Hepatocyte (in vitro differentiated cells): ENCODE results near the gene KCNQ1.

ENCODE experiments used
- EZH2 ChIP-seq: fragments of 200-600 bp; sonication (generic); IDR thresholded peaks from 2 replicates; pipeline ENCODE4 v1.6.1; 2016; ENCODE audit warnings: antibody characterized with exemption, mild to moderate bottlenecking, borderline replicate concordance
- TF ChIP-seq, protein P1 (sequence below): fragments of 200-600 bp; sonication (generic); IDR thresholded peaks from 2 replicates; pipeline ENCODE4 v1.5.1; 2016; ENCODE audit warnings: antibody characterized with exemption, mild to moderate bottlenecking; ENCODE audit not compliant: poor library complexity

- TF ChIP-seq, protein P1, sequence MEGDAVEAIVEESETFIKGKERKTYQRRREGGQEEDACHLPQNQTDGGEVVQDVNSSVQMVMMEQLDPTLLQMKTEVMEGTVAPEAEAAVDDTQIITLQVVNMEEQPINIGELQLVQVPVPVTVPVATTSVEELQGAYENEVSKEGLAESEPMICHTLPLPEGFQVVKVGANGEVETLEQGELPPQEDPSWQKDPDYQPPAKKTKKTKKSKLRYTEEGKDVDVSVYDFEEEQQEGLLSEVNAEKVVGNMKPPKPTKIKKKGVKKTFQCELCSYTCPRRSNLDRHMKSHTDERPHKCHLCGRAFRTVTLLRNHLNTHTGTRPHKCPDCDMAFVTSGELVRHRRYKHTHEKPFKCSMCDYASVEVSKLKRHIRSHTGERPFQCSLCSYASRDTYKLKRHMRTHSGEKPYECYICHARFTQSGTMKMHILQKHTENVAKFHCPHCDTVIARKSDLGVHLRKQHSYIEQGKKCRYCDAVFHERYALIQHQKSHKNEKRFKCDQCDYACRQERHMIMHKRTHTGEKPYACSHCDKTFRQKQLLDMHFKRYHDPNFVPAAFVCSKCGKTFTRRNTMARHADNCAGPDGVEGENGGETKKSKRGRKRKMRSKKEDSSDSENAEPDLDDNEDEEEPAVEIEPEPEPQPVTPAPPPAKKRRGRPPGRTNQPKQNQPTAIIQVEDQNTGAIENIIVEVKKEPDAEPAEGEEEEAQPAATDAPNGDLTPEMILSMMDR = no peak
- no peak for TF ChIP-seq EZH2
Observed at GRCh38 chr11:2477254-2477653, 32.4 kb downstream of the KCNQ1 start.
